ENCODE results near the gene CACNA2D3.
"Not testable (repeated sequence)": the region's sequence is repeated elsewhere in the genome, so short reads cannot be mapped to it uniquely, and the experiment has no call there.

CACNA2D3 gene

DNA sequence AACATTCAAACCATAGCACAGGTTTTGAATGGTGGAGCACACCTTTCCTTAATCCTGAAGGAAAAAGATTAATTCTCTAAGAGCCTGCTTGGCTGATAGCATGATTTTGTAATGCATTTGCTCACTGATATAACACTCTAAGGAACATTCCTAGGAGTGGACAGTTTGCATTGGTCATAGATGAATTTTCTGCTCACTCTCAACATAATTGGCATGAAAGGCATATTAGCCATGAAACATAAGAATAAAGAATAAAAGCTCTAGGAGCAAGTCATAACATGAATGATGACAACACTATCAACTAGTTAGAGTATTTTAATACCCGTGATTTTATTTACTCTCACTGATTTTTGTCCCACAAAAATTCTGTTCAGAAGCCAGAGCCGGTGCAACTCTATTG, 839.8 kb downstream of the CACNA2D3 start:
- Histone ChIP-seq H3K36me3 (ENCODE audit: control insufficient read depth in 2 of 2, insufficient read depth in 2 of 2, low read length in 2 of 2) (no peaks in the 10 kb centered on the region), H3K27ac (ENCODE audit: low read length) (no peak overlapping the region), H3K9ac (ENCODE audit: low read length in 2 of 2) (no peak overlapping the region), H3K27me3 (ENCODE audit: control insufficient read depth in 1 of 2, insufficient read depth in 2 of 2, low read length in 2 of 2) (no peaks in the 10 kb centered on the region), H3K4me1 (ENCODE audit: control insufficient read depth, insufficient read depth, low read length) (no peaks in the 10 kb centered on the region), H3K9me3 (ENCODE audit: control insufficient read depth in 2 of 2, low read length in 2 of 2) (no peaks in the 10 kb centered on the region), H3K4me3 (ENCODE audit: low read length in 2 of 2) (no peak overlapping the region)

DNA sequence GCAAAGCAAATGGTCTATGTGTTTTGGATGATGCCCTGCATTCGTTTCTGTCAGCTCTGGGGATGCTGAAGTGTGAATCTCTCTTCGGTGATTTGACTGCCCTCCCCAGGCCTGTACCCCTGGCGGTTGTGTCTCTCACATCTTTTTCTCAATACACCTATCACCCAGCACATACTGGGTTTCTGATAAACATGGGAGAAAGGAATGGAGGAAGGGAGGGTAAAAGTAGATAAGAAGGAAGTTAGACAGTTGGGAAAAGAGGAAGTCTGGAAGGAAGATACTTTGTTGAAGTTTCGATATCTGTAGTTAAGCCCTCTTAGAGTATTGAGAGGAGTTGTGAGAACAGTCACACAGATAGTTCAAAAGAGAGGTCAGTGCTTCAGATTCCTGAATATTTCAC, 841.3 kb downstream of the CACNA2D3 start:
- Histone ChIP-seq H3K4me3 (ENCODE audit: low read length in 2 of 2) (no peak overlapping the region), H3K36me3 (ENCODE audit: control insufficient read depth in 2 of 2, insufficient read depth in 2 of 2, low read length in 2 of 2) (no peaks in the 10 kb centered on the region), H3K4me1 (ENCODE audit: control insufficient read depth, insufficient read depth, low read length) (no peaks in the 10 kb centered on the region), H3K9ac (ENCODE audit: low read length in 2 of 2) (no peak overlapping the region), H3K27me3 (ENCODE audit: control insufficient read depth in 1 of 2, insufficient read depth in 2 of 2, low read length in 2 of 2) (no peaks in the 10 kb centered on the region), H3K27ac (ENCODE audit: low read length) (no peak overlapping the region), H3K9me3 (ENCODE audit: control insufficient read depth in 2 of 2, low read length in 2 of 2) (no peaks in the 10 kb centered on the region)

DNA sequence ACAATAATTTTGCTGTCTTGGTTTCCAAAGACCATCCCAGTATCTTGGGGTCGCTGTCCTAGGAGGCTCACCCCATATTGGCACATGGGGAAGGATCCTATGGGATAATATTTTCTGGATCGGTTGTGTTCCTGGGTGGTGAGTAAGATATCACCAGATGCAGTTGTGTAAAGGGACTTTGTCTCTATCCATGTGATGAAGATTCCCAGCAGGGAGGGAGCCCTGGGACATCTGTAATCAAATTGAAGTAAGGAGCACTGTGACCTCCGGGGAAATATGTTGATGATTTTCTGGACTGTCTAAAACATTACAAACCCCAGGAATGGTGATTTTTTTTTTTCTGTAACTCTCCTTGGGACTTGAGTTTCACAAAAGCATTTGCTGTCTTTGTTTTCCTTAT, 841.7 kb downstream of the CACNA2D3 start:
- no peaks in the 10 kb centered on the region for H3K36me3 ChIP-seq (ENCODE audit: control insufficient read depth in 2 of 2, insufficient read depth in 2 of 2, low read length in 2 of 2)
- no peak overlapping the region for H3K27ac ChIP-seq (ENCODE audit: low read length)
- no peaks in the 10 kb centered on the region for H3K9me3 ChIP-seq (ENCODE audit: control insufficient read depth in 2 of 2, low read length in 2 of 2)
- H3K9ac ChIP-seq (ENCODE audit: low read length in 2 of 2), result no peak overlapping the region
- no peaks in the 10 kb centered on the region for H3K27me3 ChIP-seq (ENCODE audit: control insufficient read depth in 1 of 2, insufficient read depth in 2 of 2, low read length in 2 of 2)
- no peaks in the 10 kb centered on the region for H3K4me1 ChIP-seq (ENCODE audit: control insufficient read depth, insufficient read depth, low read length)
- no peak overlapping the region for H3K4me3 ChIP-seq (ENCODE audit: low read length in 2 of 2)

DNA sequence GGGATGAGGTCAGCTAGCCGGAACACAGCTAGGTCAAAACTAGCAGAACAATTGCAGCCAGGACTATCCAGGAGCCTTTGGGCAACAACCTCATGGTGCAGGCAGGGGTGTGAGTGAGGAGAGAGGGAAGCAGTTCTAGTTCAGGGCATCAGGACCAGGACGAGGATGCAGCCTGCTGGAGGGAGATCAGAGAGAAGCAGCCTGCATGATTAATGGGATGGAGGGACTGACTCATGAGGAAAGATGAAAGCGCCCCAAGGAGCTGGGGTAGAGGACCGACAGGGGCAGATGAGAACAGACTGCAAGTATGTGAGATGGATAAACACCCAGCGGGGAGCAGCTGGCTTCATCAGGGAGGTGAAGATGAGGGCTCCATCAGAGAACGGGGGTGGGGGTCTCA, 843.4 kb downstream of the CACNA2D3 start:
- Histone ChIP-seq H3K36me3 (ENCODE audit: control insufficient read depth in 2 of 2, insufficient read depth in 2 of 2, low read length in 2 of 2) (no peaks in the 10 kb centered on the region), H3K9me3 (ENCODE audit: control insufficient read depth in 2 of 2, low read length in 2 of 2) (no peaks in the 10 kb centered on the region), H3K4me1 (ENCODE audit: control insufficient read depth, insufficient read depth, low read length) (no peaks in the 10 kb centered on the region), H3K27ac (ENCODE audit: low read length) (no peak overlapping the region), H3K9ac (ENCODE audit: low read length in 2 of 2) (no peak overlapping the region), H3K27me3 (ENCODE audit: control insufficient read depth in 1 of 2, insufficient read depth in 2 of 2, low read length in 2 of 2) (no peaks in the 10 kb centered on the region), H3K4me3 (ENCODE audit: low read length in 2 of 2) (no peak overlapping the region)

DNA sequence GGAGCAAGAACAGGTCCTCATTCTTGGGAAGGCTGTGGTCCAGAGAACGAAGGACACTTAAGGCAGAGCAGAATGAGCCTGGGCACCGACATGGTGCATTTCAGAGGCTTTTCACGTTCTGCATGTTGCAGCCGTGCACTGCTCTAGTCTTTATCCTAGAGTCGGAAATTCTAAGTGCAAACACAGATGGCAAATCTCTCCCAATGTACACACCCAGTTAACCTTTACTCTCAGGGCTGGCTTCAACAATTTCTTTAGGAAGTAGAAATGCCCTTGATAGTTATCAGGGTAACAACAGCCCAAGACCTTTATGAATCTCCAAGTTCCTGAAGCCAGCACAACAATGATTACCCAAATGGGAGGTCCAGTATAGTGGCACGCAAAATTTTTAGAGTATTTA, 844.6 kb downstream of the CACNA2D3 start:
- H3K9ac ChIP-seq (ENCODE audit: low read length in 2 of 2), result no peak overlapping the region
- H3K36me3 ChIP-seq (ENCODE audit: control insufficient read depth in 2 of 2, insufficient read depth in 2 of 2, low read length in 2 of 2), result no peaks in the 10 kb centered on the region
- no peaks in the 10 kb centered on the region for H3K27me3 ChIP-seq (ENCODE audit: control insufficient read depth in 1 of 2, insufficient read depth in 2 of 2, low read length in 2 of 2)
- H3K9me3 ChIP-seq (ENCODE audit: control insufficient read depth in 2 of 2, low read length in 2 of 2), result no peaks in the 10 kb centered on the region
- H3K27ac ChIP-seq (ENCODE audit: low read length), result no peak overlapping the region
- no peak overlapping the region for H3K4me3 ChIP-seq (ENCODE audit: low read length in 2 of 2)
- H3K4me1 ChIP-seq (ENCODE audit: control insufficient read depth, insufficient read depth, low read length), result no peaks in the 10 kb centered on the region

DNA sequence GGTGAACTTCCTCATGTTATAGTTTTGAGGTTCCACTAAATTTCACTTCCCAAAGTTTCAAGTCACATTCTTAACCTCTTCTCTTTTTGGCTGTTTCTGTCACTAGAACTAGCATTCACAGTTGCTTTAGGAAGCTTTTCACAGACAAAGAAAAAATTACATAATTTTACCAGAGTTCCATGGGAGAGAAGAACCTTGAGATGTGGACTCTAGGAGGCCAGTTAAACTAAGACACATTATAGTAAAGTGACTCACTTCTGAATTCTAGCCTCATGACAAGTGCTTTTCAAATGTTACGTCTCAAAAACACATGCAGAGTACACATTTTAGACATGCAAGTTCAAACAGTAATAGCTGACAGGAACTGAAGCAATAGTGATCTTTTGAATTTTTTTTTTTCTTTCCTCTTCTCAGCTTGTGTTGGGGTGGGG, 845.4 kb downstream of the CACNA2D3 start:
- no peaks in the 10 kb centered on the region for H3K36me3 ChIP-seq (ENCODE audit: control insufficient read depth in 2 of 2, insufficient read depth in 2 of 2, low read length in 2 of 2)
- no peak overlapping the region for H3K27ac ChIP-seq (ENCODE audit: low read length)
- no peak overlapping the region for H3K4me3 ChIP-seq (ENCODE audit: low read length in 2 of 2)

DNA sequence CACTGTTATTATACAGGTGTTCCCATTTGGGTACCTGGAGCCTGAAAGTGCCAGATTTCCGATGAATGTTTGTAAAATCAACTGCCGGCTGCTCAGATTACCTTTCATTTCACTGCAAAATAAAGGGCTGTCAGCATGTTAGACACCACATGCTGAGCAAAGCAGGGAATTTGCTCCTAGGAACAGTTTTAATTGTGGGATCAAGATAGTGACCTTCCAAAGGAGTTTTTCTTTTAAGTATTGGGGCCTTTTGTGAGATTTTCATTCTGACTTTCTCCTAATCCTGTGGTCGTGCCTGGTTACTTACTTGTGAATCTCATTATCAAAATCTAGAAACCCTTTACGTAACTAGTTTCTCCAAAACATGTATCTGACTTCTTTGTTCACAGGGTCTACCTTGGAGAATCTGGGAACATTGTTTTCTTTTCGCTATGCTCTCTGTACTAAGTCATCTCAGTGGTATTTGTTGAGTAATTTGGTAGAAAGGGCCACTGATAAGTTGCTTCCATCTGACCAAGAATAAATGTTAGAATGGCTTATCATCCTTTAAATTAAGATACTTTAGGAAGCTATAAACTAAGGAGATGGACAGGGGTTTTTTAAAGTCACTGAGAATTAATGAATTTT, 846.3 kb downstream of the CACNA2D3 start:
- no peak overlapping the region for H3K4me3 ChIP-seq (ENCODE audit: low read length in 2 of 2)
- no peaks in the 10 kb centered on the region for H3K4me1 ChIP-seq (ENCODE audit: control insufficient read depth, insufficient read depth, low read length)
- H3K27ac ChIP-seq (ENCODE audit: low read length), result no peak overlapping the region
- H3K9me3 ChIP-seq (ENCODE audit: control insufficient read depth in 2 of 2, low read length in 2 of 2), result no peaks in the 10 kb centered on the region
- H3K27me3 ChIP-seq (ENCODE audit: control insufficient read depth in 1 of 2, insufficient read depth in 2 of 2, low read length in 2 of 2), result no peaks in the 10 kb centered on the region
- H3K9ac ChIP-seq (ENCODE audit: low read length in 2 of 2), result no peak overlapping the region
- H3K36me3 ChIP-seq (ENCODE audit: control insufficient read depth in 2 of 2, insufficient read depth in 2 of 2, low read length in 2 of 2), result no peaks in the 10 kb centered on the region

More for the DNA sequence above, 845.4 kb downstream of the CACNA2D3 start:
- H3K27me3 ChIP-seq (ENCODE audit: control insufficient read depth in 1 of 2, insufficient read depth in 2 of 2, low read length in 2 of 2), result no peaks in the 10 kb centered on the region
- H3K9me3 ChIP-seq (ENCODE audit: control insufficient read depth in 2 of 2, low read length in 2 of 2), result no peaks in the 10 kb centered on the region
- no peak overlapping the region for H3K9ac ChIP-seq (ENCODE audit: low read length in 2 of 2)
- no peaks in the 10 kb centered on the region for H3K4me1 ChIP-seq (ENCODE audit: control insufficient read depth, insufficient read depth, low read length)

DNA sequence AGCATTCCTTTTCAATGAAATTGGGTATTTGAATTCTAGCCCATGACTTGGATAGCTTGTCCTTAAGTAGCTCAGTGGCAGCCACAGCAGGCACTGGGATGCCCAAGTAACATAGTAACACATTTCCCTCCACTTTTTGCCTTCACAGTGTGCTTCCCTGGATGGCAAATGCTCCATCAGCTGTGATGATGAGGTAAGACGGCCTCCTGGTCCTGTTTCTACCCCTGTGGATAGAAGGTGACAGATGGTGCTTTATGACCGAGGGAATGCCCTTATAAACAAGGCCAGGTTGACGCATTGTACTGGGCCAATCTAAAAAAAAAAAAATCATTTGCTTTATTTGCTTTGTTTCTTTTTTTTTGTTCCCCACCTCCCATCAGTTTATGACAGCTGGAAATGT, 847.3 kb downstream of the CACNA2D3 start:
- Histone ChIP-seq H3K9me3 (ENCODE audit: control insufficient read depth in 2 of 2, low read length in 2 of 2) (no peaks in the 10 kb centered on the region), H3K27me3 (ENCODE audit: control insufficient read depth in 1 of 2, insufficient read depth in 2 of 2, low read length in 2 of 2) (no peaks in the 10 kb centered on the region), H3K4me3 (ENCODE audit: low read length in 2 of 2) (no peak overlapping the region), H3K27ac (ENCODE audit: low read length) (no peak overlapping the region), H3K36me3 (ENCODE audit: control insufficient read depth in 2 of 2, insufficient read depth in 2 of 2, low read length in 2 of 2) (no peaks in the 10 kb centered on the region), H3K4me1 (ENCODE audit: control insufficient read depth, insufficient read depth, low read length) (no peaks in the 10 kb centered on the region), H3K9ac (ENCODE audit: low read length in 2 of 2) (no peak overlapping the region)

DNA sequence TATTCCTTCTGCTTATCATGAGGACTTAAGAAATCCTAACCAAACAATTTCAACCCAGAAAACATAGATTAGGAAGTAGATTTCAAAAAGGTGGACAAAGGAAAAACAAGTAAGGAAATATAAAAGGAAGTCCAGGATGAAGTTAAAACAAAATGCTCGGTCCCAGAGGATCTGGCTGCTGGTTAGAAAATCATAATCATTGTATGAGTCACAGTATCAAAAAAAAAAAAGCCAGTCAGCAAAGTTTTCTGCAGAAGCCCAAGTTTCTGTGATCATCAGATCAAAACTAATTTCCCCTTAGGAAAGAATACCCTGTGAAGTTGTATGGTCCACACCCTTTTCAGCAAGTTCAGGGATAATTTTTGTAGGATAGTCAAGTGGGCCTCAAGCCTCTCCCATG, 848.5 kb downstream of the CACNA2D3 start:
- Histone ChIP-seq H3K27me3 (ENCODE audit: control insufficient read depth in 1 of 2, insufficient read depth in 2 of 2, low read length in 2 of 2) (no peaks in the 10 kb centered on the region), H3K4me3 (ENCODE audit: low read length in 2 of 2) (no peak overlapping the region), H3K27ac (ENCODE audit: low read length) (no peak overlapping the region), H3K9me3 (ENCODE audit: control insufficient read depth in 2 of 2, low read length in 2 of 2) (no peaks in the 10 kb centered on the region), H3K4me1 (ENCODE audit: control insufficient read depth, insufficient read depth, low read length) (no peaks in the 10 kb centered on the region), H3K9ac (ENCODE audit: low read length in 2 of 2) (no peak overlapping the region), H3K36me3 (ENCODE audit: control insufficient read depth in 2 of 2, insufficient read depth in 2 of 2, low read length in 2 of 2) (no peaks in the 10 kb centered on the region)

DNA sequence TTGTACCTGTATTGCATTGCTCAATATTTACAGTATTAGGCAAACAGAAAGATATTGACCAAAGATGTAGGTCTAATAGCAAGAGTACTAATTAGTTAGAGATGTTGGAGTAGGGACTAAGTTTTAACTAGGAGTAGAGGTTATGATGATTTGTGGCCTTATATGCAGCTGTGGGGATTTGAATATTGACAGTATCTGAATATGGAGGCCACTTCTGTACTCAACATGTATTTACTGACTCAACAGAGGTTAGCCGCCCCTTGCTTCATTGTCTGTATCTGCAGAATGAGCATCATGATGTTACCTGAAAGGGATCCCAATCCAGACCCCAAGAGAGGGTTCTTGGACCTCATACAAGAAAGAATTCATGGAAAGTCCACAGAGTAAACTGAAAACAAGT, 855.1 kb downstream of the CACNA2D3 start:
- Histone ChIP-seq H3K4me3 (ENCODE audit: low read length in 2 of 2) (no peak overlapping the region), H3K27me3 (ENCODE audit: control insufficient read depth in 1 of 2, insufficient read depth in 2 of 2, low read length in 2 of 2) (no peaks in the 10 kb centered on the region), H3K4me1 (ENCODE audit: control insufficient read depth, insufficient read depth, low read length) (no peaks in the 10 kb centered on the region), H3K27ac (ENCODE audit: low read length) (no peak overlapping the region), H3K9ac (ENCODE audit: low read length in 2 of 2) (no peak overlapping the region), H3K9me3 (ENCODE audit: control insufficient read depth in 2 of 2, low read length in 2 of 2) (no peaks in the 10 kb centered on the region), H3K36me3 (ENCODE audit: control insufficient read depth in 2 of 2, insufficient read depth in 2 of 2, low read length in 2 of 2) (no peaks in the 10 kb centered on the region)

DNA sequence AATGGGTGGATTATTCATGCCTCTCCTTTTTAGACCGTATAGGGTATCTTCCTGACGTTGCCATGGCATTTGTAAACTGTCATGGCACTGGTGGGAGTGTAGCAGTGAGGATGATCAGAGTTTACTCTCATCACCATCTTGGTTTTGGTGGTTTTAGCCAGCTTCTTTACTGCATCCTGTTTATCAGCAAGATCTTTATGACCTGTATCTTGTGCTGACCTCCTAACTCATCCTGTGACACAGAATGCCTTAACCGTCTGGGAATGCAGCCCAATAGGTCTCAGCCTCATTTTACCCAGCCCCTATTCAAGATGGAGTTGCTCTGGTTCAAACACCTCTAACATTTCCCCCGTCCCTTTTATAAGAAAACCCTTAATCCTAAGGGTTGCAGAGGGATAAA, 855.6 kb downstream of the CACNA2D3 start:
- not testable (repeated sequence) for H3K27ac ChIP-seq (ENCODE audit: low read length); H3K9me3 ChIP-seq (ENCODE audit: control insufficient read depth in 2 of 2, low read length in 2 of 2); H3K27me3 ChIP-seq (ENCODE audit: control insufficient read depth in 1 of 2, insufficient read depth in 2 of 2, low read length in 2 of 2); H3K36me3 ChIP-seq (ENCODE audit: control insufficient read depth in 2 of 2, insufficient read depth in 2 of 2, low read length in 2 of 2); H3K9ac ChIP-seq (ENCODE audit: low read length in 2 of 2); H3K4me1 ChIP-seq (ENCODE audit: control insufficient read depth, insufficient read depth, low read length); H3K4me3 ChIP-seq (ENCODE audit: low read length in 2 of 2)

Data from stomach smooth muscle (tissue), 2 donors.